ENCODE results near the gene TTC9C.

- TF ChIP-seq KDM2A (CRISPR knock-in tag; IDR thresholded peaks at IDR 0.05; ENCODE audit: borderline replicate concordance, low read depth): no peak
- no peak for TF ChIP-seq ARNT2 (CRISPR knock-in tag; IDR thresholded peaks at IDR 0.05; ENCODE audit: low read depth)
- TF ChIP-seq SNRNP70 (IDR thresholded peaks at IDR 0.05; ENCODE audit: low read depth, low read length): no peak
- no peak for TF ChIP-seq TMF1 (CRISPR knock-in tag; IDR thresholded peaks at IDR 0.05; ENCODE audit: low read depth)
- no peak for TF ChIP-seq TBX2 (CRISPR knock-in tag; IDR thresholded peaks at IDR 0.05; ENCODE audit: borderline replicate concordance)
- no peak for TF ChIP-seq SP2 (CRISPR knock-in tag; IDR thresholded peaks at IDR 0.05)
- TF ChIP-seq LRRFIP1 (CRISPR knock-in tag; conservative IDR thresholded peaks at IDR 0.05): no peak
- TF ChIP-seq CREB1 (IDR thresholded peaks at IDR 0.05): no peak
- no peak for TF ChIP-seq CREB1 (CRISPR knock-in tag; IDR thresholded peaks at IDR 0.05)
- no peak for TF ChIP-seq PRDM15 (CRISPR knock-in tag; IDR thresholded peaks at IDR 0.05)
- no peak for TF ChIP-seq ELF4 (CRISPR knock-in tag; IDR thresholded peaks at IDR 0.05; ENCODE audit: borderline replicate concordance)
- TF ChIP-seq ATF6 (CRISPR knock-in tag; conservative IDR thresholded peaks at IDR 0.05): no peak
- TF ChIP-seq PBX3 (CRISPR knock-in tag; IDR thresholded peaks at IDR 0.05; ENCODE audit: borderline replicate concordance): no peak
- TF ChIP-seq BRCA1 (CRISPR knock-in tag; IDR thresholded peaks at IDR 0.05): no peak
- TF ChIP-seq ZC3H4 (CRISPR knock-in tag; IDR thresholded peaks at IDR 0.05; ENCODE audit: borderline replicate concordance): no peak
These were observed 39.8 kb upstream of the TTC9C start for GRCh38 chr11:62688491-62688890.
